ENCODE data around the gene RAB30. TPM values are rescaled to one million over a fixed set of nuclear protein-coding genes. Genes with fewer than 3 reads are reported as not detected.

Gene RAB30
- total RNA-seq, 2 experiments from 2014 or later: 9.9 to 10.2 TPM

GRCh38 chr11:82932564-82932963 is 139.1 kb downstream of the RAB30 start:
- no peak for DNase-seq
- CTCF ChIA-PET: interaction anchor here (0.5 to 1.2 kb wide), 2 partner anchors 31 to 439 kb away, joined by 3 to 5 read pairs; partner anchors contain the start of gene DDIAS
- H3K4me1 Mint-ChIP-seq: peaks cover 2% of the 10 kb centered on the region
- H3K9me3 Mint-ChIP-seq: no peaks in the 10 kb centered on the region
- H3K4me3 Mint-ChIP-seq: no peak overlapping the region
- POLR2A ChIA-PET: no interaction called here
- no peak overlapping the region for H3K27ac Mint-ChIP-seq
- peaks cover 37% of the 10 kb centered on the region for H3K36me3 Mint-ChIP-seq (ENCODE audit: low read depth)
- H3K27me3 Mint-ChIP-seq: no peaks in the 10 kb centered on the region

GRCh38 chr11:82930734-82931133 is 141.0 kb downstream of the RAB30 start:
- peaks cover 7% of the 10 kb centered on the region for H3K4me1 Mint-ChIP-seq
- CTCF ChIA-PET: interaction anchor here (1.0 to 1.8 kb wide), 3 partner anchors 10 to 29 kb away, joined by 3 to 4 read pairs (median 4); partner anchors contain the start of gene DDIAS
- no peak for DNase-seq
- no peak overlapping the region for H3K4me3 Mint-ChIP-seq
- no peak overlapping the region for H3K27ac Mint-ChIP-seq
- POLR2A ChIA-PET: interaction anchor here (1.2 to 1.9 kb wide), 2 partner anchors 15 to 29 kb away, joined by 3 to 10 read pairs; partner anchors contain the start of gene DDIAS
- H3K36me3 Mint-ChIP-seq (ENCODE audit: low read depth): peaks cover 39% of the 10 kb centered on the region
- H3K27me3 Mint-ChIP-seq: no peaks in the 10 kb centered on the region
- no peaks in the 10 kb centered on the region for H3K9me3 Mint-ChIP-seq

DNA sequence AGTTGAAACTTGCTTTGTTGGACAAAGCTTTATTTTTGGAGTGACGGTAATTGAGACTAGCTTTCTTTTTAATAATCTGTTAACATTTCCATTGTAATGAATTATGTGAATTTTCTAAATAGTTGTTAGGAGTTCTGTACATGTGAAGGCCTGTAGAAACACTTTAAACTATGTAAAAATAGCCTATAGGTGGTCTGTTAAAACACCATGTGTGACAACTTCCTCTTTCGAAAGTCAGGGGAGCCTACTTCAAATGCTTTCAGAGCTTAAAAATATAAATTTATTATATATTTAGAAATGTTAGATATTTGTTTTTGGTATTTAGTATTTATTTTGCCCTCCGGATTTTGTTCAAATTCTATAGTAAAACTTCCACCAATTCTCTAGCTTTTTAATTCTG is 141.5 kb downstream of the RAB30 start:
- Mint-ChIP-seq H3K9me3 (no peaks in the 10 kb centered on the region), H3K27me3 (no peaks in the 10 kb centered on the region), H3K4me3 (no peak overlapping the region), H3K4me1 (peaks cover 7% of the 10 kb centered on the region), H3K27ac (no peak overlapping the region), H3K36me3 (ENCODE audit: low read depth) (peaks cover 36% of the 10 kb centered on the region)
- DNase-seq: no peak
- POLR2A ChIA-PET: interaction anchor here (1.2 to 1.9 kb wide), 2 partner anchors 16 to 29 kb away, joined by 3 to 10 read pairs; partner anchors contain the start of gene DDIAS
- CTCF ChIA-PET: interaction anchor here (1.2 to 1.8 kb wide), 3 partner anchors 11 to 29 kb away, joined by 3 to 4 read pairs (median 4); partner anchors contain the start of gene DDIAS

- peaks cover 35% of the 10 kb centered on the region for H3K36me3 Mint-ChIP-seq (ENCODE audit: low read depth)
- CTCF ChIA-PET: interaction anchor here (1.2 to 1.8 kb wide), 2 partner anchors 10 to 29 kb away, joined by 3 to 4 read pairs; no protein-coding TSS in a partner anchor
- no peaks in the 10 kb centered on the region for H3K27me3 Mint-ChIP-seq
- peaks cover 7% of the 10 kb centered on the region for H3K4me1 Mint-ChIP-seq
- DNase-seq: no peak
- POLR2A ChIA-PET: interaction anchor here (1.9 kb wide), 1 partner anchor 28 kb away, joined by 10 read pairs; the partner anchor contains the start of gene DDIAS
- no peak overlapping the region for H3K27ac Mint-ChIP-seq
- no peaks in the 10 kb centered on the region for H3K9me3 Mint-ChIP-seq
- no peak overlapping the region for H3K4me3 Mint-ChIP-seq
These were observed 142.6 kb downstream of the RAB30 start for GRCh38 chr11:82929121-82929520.

GRCh38 chr11:82927264-82927880 is 144.3 kb downstream of the RAB30 start:
- Mint-ChIP-seq H3K27me3 (no peaks in the 10 kb centered on the region), H3K4me3 (no peak overlapping the region), H3K36me3 (ENCODE audit: low read depth) (peaks cover 26% of the 10 kb centered on the region), H3K9me3 (no peaks in the 10 kb centered on the region), H3K27ac (no peak overlapping the region), H3K4me1 (peaks cover 9% of the 10 kb centered on the region)
- ChIA-PET CTCF (interaction anchor here (1.0 to 2.7 kb wide), 8 partner anchors 9 to 233 kb away, joined by 3 to 7 read pairs (median 4); no protein-coding TSS in a partner anchor), POLR2A (interaction anchor here (0.7 kb wide), 2 partner anchors 144 to 229 kb away, joined by 4 read pairs; partner anchors contain the start of genes PCF11 and RAB30)
- no peak for DNase-seq

- Mint-ChIP-seq H3K4me3 (no peak overlapping the region), H3K36me3 (ENCODE audit: low read depth) (peaks cover 27% of the 10 kb centered on the region), H3K9me3 (peaks cover 3% of the 10 kb centered on the region), H3K27ac (no peak overlapping the region), H3K4me1 (peaks cover 31% of the 10 kb centered on the region), H3K27me3 (no peaks in the 10 kb centered on the region)
- CTCF ChIA-PET: interaction anchor here (2.7 kb wide), 1 partner anchor 33 kb away, joined by 6 read pairs; no protein-coding TSS in a partner anchor
- POLR2A ChIA-PET: interaction anchor here (1.2 to 1.3 kb wide), 2 partner anchors 23 to 232 kb away, joined by 3 to 5 read pairs; partner anchors contain the start of gene PCF11
- DNase-seq: no peak
These were observed 147.0 kb downstream of the RAB30 start for GRCh38 chr11:82924522-82925224.

Other genes starting within 250 kb of the RAB30 start
- 10 to 100 TPM; 24.5 to 30.1 TPM for gene PRCP, start 171.5 kb downstream of the RAB30 start, total RNA-seq
- 10 to 100 TPM; 10.1 to 11.0 TPM for gene DDIAS, start 170.2 kb downstream of the RAB30 start, total RNA-seq
- gene PCF11, start 85.2 kb upstream of the RAB30 start, total RNA-seq: 10 to 100 TPM; 74.6 to 80.0 TPM
- 1 to 10 TPM; 1.7 TPM for gene ANKRD42, start 121.8 kb upstream of the RAB30 start, total RNA-seq
- gene CCDC90B, start 214.5 kb upstream of the RAB30 start, total RNA-seq: 10 to 100 TPM; 29.7 to 31.5 TPM

All from activated CD4-positive, alpha-beta memory T cell treated with anti-CD3 and anti-CD28 coated beads, Interleukin-2, amount 10 ng/mL, durations not matched to agents 7 days and 5 days (primary cell).